ENCODE measurements around the gene BRF1. TPM values are rescaled to one million over a fixed set of nuclear protein-coding genes. Genes with fewer than 3 reads are reported as not detected.

BRF1 gene
- total RNA-seq, 1 experiment from 2014 or later = 26.4 TPM

- Mint-ChIP-seq H3K36me3 (no peaks in the 10 kb centered on the region), H3K4me1 (peaks cover 16% of the 10 kb centered on the region), H3K27me3 (ENCODE audit: low read depth) (peaks cover 33% of the 10 kb centered on the region), H3K4me3 (no peak overlapping the region), H3K27ac (no peak overlapping the region), H3K9me3 (peaks cover 12% of the 10 kb centered on the region)
- no peak for DNase-seq (ENCODE audit: low spot score)
- ATAC-seq = no peak
- POLR2A ChIA-PET = interaction anchor here (0.6 to 0.9 kb wide), 2 partner anchors 98 to 241 kb away, joined by 3 to 4 read pairs; no protein-coding TSS in a partner anchor
- no peak for TF ChIP-seq FOXK1 (CRISPR knock-in tag; IDR thresholded peaks at IDR 0.05)
- TF ChIP-seq CREB1 (CRISPR knock-in tag; IDR thresholded peaks at IDR 0.05) = no peak
- TF ChIP-seq ERG (CRISPR knock-in tag; IDR thresholded peaks at IDR 0.05) = no peak
- no peak for TF ChIP-seq CREM (CRISPR knock-in tag; IDR thresholded peaks at IDR 0.05)
- no peak for TF ChIP-seq ATF1 (CRISPR knock-in tag; IDR thresholded peaks at IDR 0.05)
- TF ChIP-seq TCF7 (CRISPR knock-in tag; IDR thresholded peaks at IDR 0.05; ENCODE audit: low read depth) = no peak
- TF ChIP-seq ZNF121 (CRISPR knock-in tag; IDR thresholded peaks at IDR 0.05) = no peak
- no peak for TF ChIP-seq GTF2I (CRISPR knock-in tag; conservative IDR thresholded peaks at IDR 0.05)
- TF ChIP-seq SMAD3 (CRISPR knock-in tag; IDR thresholded peaks at IDR 0.05; ENCODE audit: borderline replicate concordance) = no peak
- TF ChIP-seq ZNF532 (CRISPR knock-in tag; IDR thresholded peaks at IDR 0.05; ENCODE audit: borderline replicate concordance) = no peak
- no peak for TF ChIP-seq ARID4B (CRISPR knock-in tag; IDR thresholded peaks at IDR 0.05; ENCODE audit: borderline replicate concordance)
- CTCF ChIA-PET = interaction anchor here (0.5 to 8.3 kb wide), 8 partner anchors 10 to 849 kb away, joined by 3 to 107 read pairs (median 4); partner anchors contain the start of gene JAG2
These were observed 115.8 kb downstream of the BRF1 start for GRCh38 chr14:105185001-105185400.

- DNase-seq (ENCODE audit: low spot score) = no peak
- H3K27me3 Mint-ChIP-seq (ENCODE audit: low read depth) = peaks cover 30% of the 10 kb centered on the region
- no peaks in the 10 kb centered on the region for H3K36me3 Mint-ChIP-seq
- no peak overlapping the region for H3K27ac Mint-ChIP-seq
- H3K4me1 Mint-ChIP-seq = peaks cover 13% of the 10 kb centered on the region
- peaks cover 12% of the 10 kb centered on the region for H3K9me3 Mint-ChIP-seq
- no peak for ATAC-seq
- ChIA-PET POLR2A (interaction anchor here (0.9 kb wide), 1 partner anchor 97 kb away, joined by 4 read pairs; no protein-coding TSS in a partner anchor), CTCF (interaction anchor here (1.0 to 8.3 kb wide), 8 partner anchors 11 to 186 kb away, joined by 3 to 107 read pairs (median 4); partner anchors contain the start of gene JAG2)
- TF ChIP-seq ZNF512 (CRISPR knock-in tag; IDR thresholded peaks at IDR 0.05; ENCODE audit: borderline replicate concordance) = no peak
- TF ChIP-seq MXD4 (CRISPR knock-in tag; IDR thresholded peaks at IDR 0.05; ENCODE audit: borderline replicate concordance) = no peak
- no peak for TF ChIP-seq JAZF1 (CRISPR knock-in tag; IDR thresholded peaks at IDR 0.05)
- no peak for TF ChIP-seq RORB (CRISPR knock-in tag; IDR thresholded peaks at IDR 0.05)
- TF ChIP-seq STAT6 (CRISPR knock-in tag; conservative IDR thresholded peaks at IDR 0.05; ENCODE audit: low read depth) = no peak
- TF ChIP-seq ZNF121 (CRISPR knock-in tag; IDR thresholded peaks at IDR 0.05) = no peak
- H3K4me3 Mint-ChIP-seq = no peak overlapping the region
These were observed 116.3 kb downstream of the BRF1 start for GRCh38 chr14:105184461-105184860.

All from WTC11 (cell line).